GM21447 (cell line): Measurements from ENCODE around the gene DDIAS.
A peak's percentile ranks its signal among the peaks of the same experiment; 100 is the strongest.
"Not testable (repeated sequence)": the region's sequence is repeated elsewhere in the genome, so short reads cannot be mapped to it uniquely, and the experiment has no call there.

Experiments used
- ATAC-seq: cut with Tn5 transposase; IDR thresholded peaks from one replicate; pipeline ENCODE4 v1.9.1; 2021; ENCODE audit not compliant: unreplicated experiment

Gene DDIAS, protein sequence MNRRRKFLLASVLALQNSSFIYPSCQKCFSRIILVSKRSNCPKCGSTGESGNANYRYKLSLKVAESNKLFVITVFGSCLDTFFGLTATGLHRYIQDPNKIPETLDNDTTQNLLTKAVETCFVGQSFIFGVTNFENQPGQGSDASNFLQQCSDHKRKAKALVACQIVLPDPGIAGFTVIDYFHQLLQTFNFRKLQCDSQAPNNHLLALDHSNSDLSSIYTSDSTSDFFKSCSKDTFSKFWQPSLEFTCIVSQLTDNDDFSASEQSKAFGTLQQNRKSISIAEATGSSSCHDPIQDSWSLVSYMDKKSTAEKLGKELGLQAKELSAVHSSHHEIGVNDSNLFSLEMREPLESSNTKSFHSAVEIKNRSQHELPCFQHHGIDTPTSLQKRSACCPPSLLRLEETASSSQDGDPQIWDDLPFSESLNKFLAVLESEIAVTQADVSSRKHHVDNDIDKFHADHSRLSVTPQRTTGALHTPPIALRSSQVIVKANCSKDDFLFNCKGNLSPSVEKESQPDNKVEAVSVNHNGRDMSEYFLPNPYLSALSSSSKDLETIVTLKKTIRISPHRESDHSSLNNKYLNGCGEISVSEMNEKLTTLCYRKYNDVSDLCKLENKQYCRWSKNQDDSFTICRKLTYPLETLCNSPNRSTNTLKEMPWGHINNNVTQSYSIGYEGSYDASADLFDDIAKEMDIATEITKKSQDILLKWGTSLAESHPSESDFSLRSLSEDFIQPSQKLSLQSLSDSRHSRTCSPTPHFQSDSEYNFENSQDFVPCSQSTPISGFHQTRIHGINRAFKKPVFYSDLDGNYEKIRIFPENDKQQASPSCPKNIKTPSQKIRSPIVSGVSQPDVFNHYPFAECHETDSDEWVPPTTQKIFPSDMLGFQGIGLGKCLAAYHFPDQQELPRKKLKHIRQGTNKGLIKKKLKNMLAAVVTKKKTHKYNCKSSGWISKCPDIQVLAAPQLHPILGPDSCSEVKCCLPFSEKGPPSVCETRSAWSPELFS

DNA sequence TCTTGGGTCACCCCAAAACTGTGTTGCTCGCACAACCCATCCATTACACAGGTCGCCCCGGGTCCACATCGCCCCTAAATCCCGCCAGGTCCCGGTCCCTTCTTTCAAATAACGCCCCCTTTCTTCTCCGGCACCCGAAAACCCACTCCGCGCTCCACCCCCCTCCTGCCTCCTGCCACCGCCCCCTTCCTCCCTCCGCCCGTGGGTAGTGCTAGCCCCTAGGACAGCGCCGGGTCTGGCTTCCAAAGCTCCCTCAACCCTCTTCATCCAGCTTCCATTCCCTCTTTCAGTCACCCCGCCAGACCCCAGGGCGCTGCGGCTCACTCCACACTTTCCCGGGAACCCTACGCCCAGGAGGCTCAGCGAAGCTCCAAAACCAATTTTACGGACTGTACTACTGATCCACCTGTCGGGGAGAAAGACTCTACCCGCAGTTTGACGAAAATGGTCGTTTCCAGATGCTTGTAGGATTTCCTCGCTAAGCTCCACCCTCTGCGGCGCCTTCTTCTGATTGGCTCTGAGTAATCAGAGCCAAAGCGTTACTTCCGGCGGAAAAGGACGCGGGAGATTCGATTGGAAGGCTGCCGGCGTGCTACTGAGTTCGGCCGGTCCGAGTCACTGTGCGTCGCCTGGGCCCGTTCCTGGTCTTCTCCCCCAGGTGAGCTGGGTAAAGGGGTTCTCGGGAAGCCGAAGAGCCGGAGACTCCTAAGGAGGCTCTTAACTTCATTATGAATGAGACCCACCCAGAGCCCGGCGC, at the start of gene DDIAS:
Gene DDIAS, plus strand, starts transcription at position 572 of the 757 bp plus-strand sequence. CDS start 13,003 bp downstream, outside the sequence.
- peak; percentile 67 for ATAC-seq

DNA sequence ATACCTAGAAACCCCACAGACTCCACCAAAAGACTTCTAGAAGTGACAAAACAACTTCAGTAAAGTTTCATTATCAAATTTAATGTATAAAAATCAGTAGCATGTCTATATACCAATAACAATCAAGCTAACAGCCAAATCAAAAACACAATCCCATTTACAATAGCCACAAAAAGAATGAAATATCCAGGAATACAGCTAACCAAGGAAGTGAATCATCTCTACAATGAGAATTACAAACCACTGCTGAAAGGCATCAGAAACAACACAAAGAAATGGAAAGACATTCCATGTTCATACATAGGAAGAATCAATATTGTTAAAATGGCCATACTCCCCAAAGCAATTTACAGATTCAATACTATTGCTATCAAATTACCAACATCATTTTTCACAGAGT, 47.3 kb upstream of the DDIAS start:
- ATAC-seq: no peak

DNA sequence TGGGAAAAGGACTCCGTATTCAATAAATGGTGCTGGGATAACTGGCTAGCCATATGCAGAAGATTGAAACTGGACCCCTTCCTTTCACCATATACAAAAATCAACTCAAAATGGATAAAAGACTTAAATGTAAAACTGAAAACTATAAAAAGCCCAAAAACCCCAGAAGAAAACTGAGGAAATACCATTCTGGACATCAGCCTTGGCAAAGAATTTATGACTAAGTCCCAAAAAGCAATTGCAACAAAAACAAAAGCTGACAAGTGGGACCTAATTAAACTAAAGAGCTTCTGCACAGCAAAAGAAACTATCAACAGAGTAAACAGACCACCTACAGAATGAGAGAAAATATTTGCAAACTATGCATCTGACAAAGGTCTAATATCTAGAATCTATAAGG, 46.6 kb upstream of the DDIAS start:
- ATAC-seq: not testable (repeated sequence)

DNA sequence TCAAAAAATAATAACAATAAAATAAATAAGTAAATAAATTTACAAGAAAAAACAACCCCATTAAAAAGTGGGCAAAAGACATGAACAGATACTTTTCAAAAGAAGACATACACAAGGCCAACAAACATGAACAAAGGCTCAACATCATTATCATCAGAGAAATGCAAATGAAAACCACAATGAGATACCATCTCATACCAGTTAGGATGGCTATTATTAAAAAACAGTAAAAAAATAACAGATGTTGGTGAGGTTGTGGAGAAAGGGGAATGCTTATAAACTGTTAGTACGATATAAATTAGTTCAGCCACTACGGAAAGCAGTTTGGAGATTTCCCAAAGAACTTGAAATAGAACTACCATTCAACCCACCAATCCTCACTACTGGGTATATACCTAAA, 45.9 kb upstream of the DDIAS start:
- ATAC-seq: no peak

DNA sequence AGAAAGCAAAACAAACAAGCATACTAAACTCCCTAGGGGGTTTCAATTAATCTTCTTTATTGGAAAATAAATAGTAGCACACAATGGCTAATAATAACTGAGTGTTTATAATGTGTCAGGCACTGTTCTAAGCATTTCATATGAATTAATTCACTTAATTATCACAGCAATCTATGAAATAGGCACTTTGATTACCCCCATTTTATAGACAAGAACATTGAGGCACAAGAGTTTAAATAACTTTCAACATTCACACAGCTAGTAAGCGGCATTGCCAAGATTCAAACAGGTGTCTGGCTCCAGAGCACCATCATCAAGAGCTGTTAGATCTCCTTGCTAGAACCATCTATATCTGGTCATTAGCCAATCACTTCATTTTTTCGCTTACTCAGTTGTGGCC, 44.4 kb upstream of the DDIAS start:
- ATAC-seq: no peak

DNA sequence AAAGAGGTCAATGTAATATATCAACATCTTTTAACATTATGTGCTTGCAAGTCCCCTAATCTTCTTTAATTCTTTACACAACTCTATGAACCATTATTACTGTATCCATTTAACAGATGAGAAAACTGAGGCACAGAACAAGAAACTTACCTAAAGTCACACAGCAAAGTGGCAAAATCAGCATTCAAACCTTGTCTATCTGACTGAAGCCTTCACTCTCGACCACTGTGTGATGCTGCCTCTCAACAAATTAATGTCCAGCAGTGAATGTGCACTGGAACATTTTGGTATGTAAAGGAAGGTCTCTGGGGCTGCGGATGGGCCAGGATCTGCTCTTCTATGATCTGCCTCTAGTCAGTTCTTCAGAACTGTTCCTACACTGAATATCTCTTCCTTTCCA, 43.4 kb upstream of the DDIAS start:
- ATAC-seq: no peak

DNA sequence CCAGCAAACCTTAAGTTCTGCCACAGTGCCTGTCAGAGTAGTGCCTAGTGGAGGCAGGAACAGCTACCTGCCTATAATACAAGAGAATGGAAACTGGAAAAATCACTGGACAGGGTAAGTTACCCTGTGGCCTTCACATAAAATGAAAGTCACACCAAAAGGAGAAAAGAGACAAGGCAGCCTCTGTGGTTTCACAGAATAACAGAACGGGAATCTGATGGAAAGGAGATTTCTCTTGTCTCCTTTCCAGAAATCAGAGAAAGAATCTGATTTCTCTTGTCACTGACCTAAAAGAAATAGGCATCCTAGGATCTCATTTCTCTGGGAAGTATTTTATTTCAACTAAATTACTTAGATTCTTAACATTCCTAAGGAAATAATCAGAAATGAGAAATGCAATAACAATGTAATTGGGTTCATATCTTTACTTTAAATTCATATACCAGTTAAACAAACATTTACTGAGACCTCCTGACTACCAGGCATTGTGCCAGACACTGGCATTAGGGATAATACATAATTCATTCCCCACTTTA, 42.9 kb upstream of the DDIAS start:
- no peak for ATAC-seq

DNA sequence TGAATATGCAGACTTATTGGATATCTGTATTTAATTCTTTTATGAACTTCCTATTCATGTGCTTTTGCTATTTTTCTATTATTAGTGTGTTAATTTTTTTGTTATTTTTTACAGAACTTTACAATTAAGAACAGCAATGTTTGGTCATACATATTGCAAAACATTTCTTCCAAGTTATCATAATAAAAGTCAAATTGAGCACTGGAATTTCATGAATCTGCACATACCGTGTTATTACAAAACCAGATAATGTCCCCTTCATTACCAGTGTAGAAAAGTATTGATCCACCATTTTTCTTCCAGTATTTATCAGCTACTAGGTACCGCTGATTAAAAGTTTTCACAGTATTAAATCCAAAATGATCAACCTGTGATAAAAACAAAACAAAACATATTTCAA, 41.8 kb upstream of the DDIAS start:
- no peak for ATAC-seq

DNA sequence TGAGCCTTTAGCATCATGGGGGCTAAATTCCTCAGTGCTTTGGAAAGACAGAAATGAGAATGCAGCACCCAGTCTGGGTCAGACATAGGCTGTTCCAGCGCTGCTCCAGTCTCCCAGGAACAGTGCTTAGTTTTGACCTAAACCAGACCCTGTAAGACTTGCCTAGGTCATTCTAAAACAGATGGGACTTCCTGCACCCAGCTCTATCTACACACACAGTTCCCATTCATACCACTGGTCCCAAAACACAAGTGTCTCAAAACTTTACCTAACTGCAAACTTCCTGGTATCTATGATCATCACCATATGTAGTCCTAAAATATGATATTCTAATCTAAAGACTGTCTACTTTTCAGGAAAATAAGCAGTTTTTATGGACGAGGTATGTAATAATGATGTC, 39.2 kb upstream of the DDIAS start:
- ATAC-seq: no peak

DNA sequence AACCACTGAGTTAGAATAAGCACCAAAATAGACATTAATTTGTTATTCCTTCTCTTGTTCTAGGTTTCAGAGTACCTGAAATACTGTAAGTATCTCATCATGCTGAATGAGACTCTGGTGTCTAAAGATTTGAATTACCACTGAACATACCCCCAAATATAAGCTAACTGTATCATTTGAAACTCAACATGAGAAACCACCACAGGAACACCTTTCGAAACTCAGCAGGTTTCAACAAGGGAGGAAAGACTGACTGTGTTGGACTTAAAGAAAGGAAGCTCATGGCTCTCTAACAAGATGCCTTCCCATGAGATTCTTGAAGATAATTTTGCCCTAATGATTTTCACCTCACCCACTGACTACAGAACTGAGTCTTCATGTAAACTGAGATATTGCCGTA, 38.3 kb upstream of the DDIAS start:
- no peak for ATAC-seq

DNA sequence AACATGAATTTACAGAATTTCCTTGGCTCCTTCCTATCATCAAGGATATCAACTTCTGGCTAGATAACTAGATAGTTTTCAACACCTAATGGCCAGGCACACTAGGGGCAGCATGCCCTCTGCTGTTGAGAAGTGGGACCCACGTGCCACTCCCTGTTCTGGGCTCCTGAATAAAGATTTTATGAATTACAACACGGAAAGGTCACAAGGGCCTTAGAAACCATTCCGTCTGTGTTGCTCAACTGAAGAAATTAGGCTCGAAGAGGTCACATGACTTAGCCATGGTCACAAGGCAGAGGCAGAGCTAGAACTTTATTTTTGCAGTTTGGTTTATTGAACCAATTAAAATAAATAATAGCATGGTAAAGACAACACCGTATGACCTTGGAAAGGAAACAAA, 37.3 kb upstream of the DDIAS start:
- no peak for ATAC-seq

DNA sequence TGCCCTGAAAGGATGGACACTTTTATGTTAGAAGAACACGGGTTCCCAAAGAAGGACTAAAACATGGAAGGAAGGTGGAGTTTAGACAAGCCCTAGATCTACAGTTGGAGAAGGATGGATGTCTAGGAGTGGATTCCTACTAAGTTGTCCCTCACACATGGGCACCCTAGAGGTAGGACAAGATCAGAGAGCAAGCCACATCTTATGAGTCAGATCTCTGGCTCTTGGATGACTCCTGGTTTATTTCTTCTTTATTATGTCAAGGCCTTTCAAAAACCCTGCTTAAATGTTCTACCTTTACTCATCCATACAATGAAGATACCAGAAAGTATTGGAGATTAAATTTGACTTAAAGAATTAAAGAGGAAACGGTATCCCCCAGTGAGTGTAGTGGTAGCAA, 35.7 kb upstream of the DDIAS start:
- ATAC-seq: no peak

DNA sequence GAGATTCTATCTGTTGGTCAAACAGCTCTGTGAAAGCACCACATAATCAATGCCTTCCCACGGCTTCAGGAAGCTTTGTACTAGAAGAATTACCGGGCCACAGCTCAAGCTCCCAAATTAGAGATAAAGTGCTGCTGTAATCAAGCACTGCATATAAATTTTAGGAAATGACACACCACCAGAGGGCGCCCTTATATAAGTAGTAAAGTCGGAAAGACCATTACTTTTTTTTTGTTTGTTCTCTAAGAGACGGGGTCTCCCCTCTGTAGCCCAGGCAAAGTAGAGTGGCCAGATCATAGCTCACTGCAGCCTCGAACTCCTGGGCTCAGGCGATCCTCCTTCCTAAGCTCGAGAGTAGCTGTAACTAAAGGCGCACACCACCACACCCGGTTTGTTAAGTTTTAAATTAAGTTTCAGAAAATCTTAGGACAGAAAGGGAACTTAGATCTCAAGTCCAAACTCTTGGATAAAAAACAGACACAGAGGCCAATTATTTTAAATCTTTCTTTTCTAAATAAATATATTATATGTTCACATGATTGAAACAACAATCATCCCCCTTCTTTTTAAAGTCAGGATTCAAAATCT, 33.9 kb upstream of the DDIAS start:
- ATAC-seq: peak; percentile 61

DNA sequence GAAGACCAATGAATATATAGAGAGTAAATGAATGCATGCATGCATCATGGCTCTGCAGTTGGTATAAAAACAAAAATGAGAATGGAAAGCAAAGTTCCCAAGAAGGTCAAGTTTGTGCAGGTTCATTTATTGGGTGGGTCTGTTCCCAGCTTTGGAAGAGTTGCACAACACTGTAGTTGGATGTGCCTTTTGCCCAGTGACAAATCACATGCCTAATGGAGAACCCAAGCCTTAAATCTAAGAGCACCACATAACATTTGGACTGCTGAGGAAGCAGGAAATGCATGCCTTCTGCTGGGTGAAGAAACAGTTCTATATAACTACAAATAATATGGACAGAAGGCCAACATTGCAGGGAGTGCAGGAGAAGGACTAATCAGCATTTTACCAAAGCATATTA, 31.9 kb upstream of the DDIAS start:
- no peak for ATAC-seq

DNA sequence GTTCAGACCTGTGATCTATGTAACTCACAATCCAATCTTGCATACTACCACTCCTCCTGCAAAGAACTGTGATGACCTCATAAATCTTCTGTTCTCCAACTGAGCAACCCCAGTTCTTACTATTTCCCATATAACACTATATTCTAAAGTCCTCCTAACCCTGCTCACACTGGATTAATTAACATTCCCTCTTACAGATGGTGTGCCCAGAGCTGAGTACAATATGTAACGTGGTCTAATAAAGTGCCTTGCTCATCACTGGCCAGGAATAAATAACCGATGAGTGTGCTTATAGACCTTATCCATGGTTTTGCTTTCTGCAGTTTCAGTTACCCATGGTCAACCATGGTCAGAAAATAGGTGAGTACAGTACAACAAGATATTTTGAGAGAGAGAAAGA, 29.9 kb upstream of the DDIAS start:
- no peak for ATAC-seq

DNA sequence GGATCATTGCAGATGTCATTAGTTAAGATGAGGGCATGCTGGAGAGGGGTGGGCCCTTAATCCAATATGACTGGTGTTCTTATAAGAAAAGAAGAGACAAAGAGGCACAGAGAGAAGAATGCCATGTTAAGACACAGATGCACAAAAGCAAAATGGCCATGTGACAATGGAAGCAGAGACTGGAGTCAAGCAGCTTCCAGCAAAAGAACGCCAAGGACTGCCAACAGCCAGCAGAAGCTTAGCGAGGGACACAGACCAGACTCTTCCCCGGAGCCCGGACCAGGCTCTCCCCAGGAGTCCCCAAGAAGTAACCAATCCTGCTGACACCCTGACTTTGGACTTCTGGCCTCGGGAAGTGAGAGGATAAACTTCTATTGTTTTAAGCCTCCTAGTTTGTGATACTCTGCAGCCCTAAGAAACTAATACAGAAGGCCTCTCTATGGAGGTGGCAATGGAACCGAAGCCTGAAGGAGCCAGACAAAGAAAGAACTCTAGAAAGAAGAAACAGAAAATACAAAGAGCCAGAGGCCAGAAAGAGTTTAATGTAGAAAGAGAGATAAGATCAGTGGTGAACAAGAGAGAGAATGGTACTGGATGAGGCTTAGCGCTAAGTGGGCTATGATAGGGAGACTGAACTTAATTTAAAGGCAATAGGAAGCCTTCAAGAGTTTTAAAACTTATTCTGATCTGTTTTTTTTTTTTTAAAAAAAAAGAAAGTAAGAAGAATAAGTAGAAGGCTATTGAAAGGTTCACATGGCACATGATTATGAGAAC, 29.0 kb upstream of the DDIAS start:
- ATAC-seq: no peak

DNA sequence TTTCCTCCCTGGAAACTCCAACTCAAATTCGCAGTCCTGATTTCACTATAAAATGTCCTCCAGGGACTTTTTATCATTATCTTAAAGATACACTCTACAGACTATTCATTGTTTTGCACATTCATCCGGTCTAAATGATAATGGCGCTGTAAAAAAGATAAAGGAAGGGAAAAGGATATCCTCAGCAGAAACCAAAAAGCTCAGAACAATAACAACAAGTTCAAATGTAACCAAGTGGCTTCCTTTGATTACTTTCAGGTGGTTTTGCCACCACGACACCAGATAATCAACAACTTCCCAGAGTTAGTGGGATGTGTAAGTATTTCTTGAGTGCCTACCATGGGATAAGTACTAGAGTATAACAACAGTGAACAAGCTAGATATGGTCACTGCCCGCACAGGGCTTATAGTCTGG, 27.6 kb upstream of the DDIAS start:
- no peak for ATAC-seq

DNA sequence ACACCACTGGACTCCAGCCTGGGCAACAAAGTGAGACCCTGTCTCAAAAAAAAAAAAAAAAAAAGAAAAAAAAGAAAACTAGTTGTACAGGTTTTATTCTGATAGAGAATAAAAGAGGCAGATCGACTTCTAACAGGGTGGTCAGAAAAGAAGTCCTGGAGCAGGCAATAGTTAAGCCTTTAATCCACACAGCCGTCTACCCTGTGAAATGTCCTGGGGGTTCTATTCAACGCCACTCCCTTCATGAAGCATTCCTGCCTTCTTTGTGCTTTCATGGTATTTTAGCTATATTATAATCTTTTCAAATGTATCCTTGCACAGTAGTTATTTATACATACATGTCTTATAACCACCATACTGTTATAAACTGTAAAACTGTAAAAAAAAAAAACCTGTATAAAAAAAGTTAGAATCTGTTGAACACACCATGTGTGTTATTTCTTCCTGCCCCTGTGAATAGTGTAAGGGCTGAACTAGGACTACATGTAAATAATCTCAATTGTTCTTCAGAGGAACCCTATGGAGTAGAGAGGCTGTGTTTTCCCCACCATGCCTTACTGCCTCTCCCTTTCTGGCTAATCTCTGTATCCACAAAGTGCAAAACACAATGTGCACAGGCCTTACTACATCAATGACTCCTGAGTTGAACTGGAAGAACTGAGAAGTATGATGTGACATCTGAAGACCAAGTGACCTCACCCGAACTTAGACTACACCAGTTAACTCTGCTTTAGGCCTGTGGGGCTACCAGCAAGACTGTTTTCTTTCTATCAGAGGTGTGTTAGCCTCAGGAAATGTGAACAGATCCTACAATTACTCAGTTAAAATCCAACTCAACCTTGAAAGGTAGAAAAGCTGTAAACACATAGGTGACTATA, 26.7 kb upstream of the DDIAS start:
- no peak for ATAC-seq

DNA sequence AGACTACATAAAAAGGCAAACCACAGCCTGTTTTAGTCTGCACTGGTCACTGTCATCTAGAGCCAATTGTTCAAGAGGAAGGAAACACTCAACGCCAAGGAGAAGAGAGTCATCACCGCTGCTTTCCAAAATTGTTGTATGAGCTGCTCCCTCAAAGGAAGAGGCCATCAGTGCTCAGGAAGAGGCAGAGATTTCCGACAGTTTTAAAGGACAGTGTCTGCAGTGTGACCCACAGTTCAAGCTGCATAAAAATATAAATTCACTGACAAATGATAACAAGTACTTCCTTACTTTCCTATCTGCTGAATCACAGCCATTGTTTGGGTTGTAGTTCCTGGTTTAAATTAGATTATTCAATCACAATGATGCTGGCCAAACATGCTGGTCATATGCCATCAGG, 17.7 kb upstream of the DDIAS start:
- ATAC-seq: no peak
